Gastrocnemius medialis (tissue), 4 donors: ENCODE results near the gene SRF. TPM values are rescaled to one million over a fixed set of nuclear protein-coding genes. Genes with fewer than 3 reads are reported as not detected.

ENCODE experiments used
- ATAC-seq, 2 donors: fragments of 150-250 bp; one replicate each; pipeline ENCODE4 v1.9.1; 2016
- DNase-seq, 2 donors: peaks; one replicate each; pipeline ENCODE4 v3.0.0-alpha.2; 2019
- H3K27ac ChIP-seq, 4 donors: fragments of 200-600 bp; sonication (generic); 1 replicate in 1 of 4; 2 replicates in 3 of 4; pipeline ENCODE4 v1.5.1; 2016 to 2018; ENCODE audit warnings: mild to moderate bottlenecking in 2 of 4, moderate library complexity in 1 of 4
- H3K27me3 ChIP-seq, 3 donors: fragments of 200-600 bp; sonication (generic) in 2 of 3; 1 replicate in 1 of 3; 2 replicates in 2 of 3; pipeline versions ENCODE4 v1.5.1 to v1.6.0; 2016 to 2019; ENCODE audit warnings: mild to moderate bottlenecking in 1 of 3, moderate library complexity in 1 of 3
- H3K36me3 ChIP-seq, 2 donors: fragments of 200-600 bp; sonication (generic) in 1 of 2; one replicate each; pipeline ENCODE4 v1.5.1; 2017 to 2018
- H3K4me1 ChIP-seq, 2 donors: fragments of 200-600 bp; sonication (generic) in 1 of 2; one replicate each; pipeline ENCODE4 v1.5.1; 2016 to 2017; ENCODE audit warnings: mild to moderate bottlenecking in 2 of 2
- H3K4me3 ChIP-seq, 4 donors: fragments of 200-600 bp; sonication (generic) in 3 of 4; 1 replicate in 1 of 4; 2 replicates in 3 of 4; pipeline ENCODE4 v1.5.1; 2016 to 2019; ENCODE audit warnings: mild to moderate bottlenecking in 2 of 4
- H3K9me3 ChIP-seq, 3 donors: fragments of 200-600 bp; sonication (generic) in 2 of 3; 1 replicate in 1 of 3; 2 replicates in 2 of 3; pipeline ENCODE4 v1.5.1; 2016 to 2019
- CTCF ChIP-seq, 5 experiments: fragments of 450-650 bp in 3 of 5; fragments of 200-600 bp in 2 of 5; sonication (generic) in 2 of 5; IDR thresholded peaks in 4 of 5; conservative IDR thresholded peaks in 1 of 5; 1 replicate in 4 of 5; 2 replicates in 1 of 5; pipeline ENCODE4 v1.5.1; 2016 to 2019; ENCODE audit warnings: antibody characterized with exemption in 5 of 5, mild to moderate bottlenecking in 3 of 5, moderate library complexity in 3 of 5
- POLR2A ChIP-seq, 2 donors: fragments of 450-650 bp; IDR thresholded peaks; one replicate each; pipeline ENCODE4 v1.6.1; 2017; ENCODE audit warnings: antibody characterized with exemption in 2 of 2, mild to moderate bottlenecking in 2 of 2, moderate library complexity in 2 of 2
- in situ Hi-C, 4 donors: fragments of 200-750 bp; cut with MboI; loops; one replicate each; pipeline versions ENCODE4 v1.15.0 to v1.8.0; 2017; ENCODE audit warnings: low sequenced_read_pairs in 4 of 4
- intact Hi-C: fragments of 100-400 bp; cut with DNase I; formaldehyde crosslinking; loops from one replicate; pipeline ENCODE4 v1.15.1; 2023; ENCODE audit warnings: low total_unique reads
- total RNA-seq, 4 donors: library from RNA; depleted of rRNA; stranded (reverse); fragments of >200 nt; gene quantifications; one replicate each; pipeline versions ENCODE4 v1.1.0 to v1.2.3, GENCODE V29; 2016

Gene SRF
- total RNA-seq, 4 donors from 2014 or later, result 35.2 to 54.7 (median 44.9) TPM

DNA sequence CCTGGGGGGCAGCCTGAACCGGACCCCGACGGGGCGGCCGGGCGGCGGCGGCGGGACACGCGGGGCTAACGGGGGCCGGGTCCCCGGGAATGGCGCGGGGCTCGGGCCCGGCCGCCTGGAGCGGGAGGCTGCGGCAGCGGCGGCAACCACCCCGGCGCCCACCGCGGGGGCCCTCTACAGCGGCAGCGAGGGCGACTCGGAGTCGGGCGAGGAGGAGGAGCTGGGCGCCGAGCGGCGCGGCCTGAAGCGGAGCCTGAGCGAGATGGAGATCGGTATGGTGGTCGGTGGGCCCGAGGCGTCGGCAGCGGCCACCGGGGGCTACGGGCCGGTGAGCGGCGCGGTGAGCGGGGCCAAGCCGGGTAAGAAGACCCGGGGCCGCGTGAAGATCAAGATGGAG is 636 bp downstream of the SRF start:
- Histone ChIP-seq H3K36me3 (peaks cover 0 to 15% of the 10 kb centered on the region in 2 donors), H3K27me3 (no peaks in the 10 kb centered on the region), H3K4me1 (peaks cover 30 to 41% of the 10 kb centered on the region in 2 donors), H3K4me3 (peak overlapping the region; percentile 86 to 96 (median 92)), H3K27ac (peak overlapping the region; percentile 89 to 98 (median 92)), H3K9me3 (no peaks in the 10 kb centered on the region)
- no peak for TF ChIP-seq POLR2A (IDR thresholded peaks at IDR 0.05)
- no peak for TF ChIP-seq CTCF (IDR thresholded peaks at IDR 0.05 in 4 of 5, conservative IDR thresholded peaks at IDR 0.05 in 1 of 5)
- ATAC-seq (peak; percentile 0), DNase-seq (no peak)
- in situ Hi-C loops, result no loop called here
- intact Hi-C loops, result loop anchor here (2.0 to 10.0 kb wide), 9 partner anchors 157 to 1437 kb away; partner anchors contain the start of genes ABCC10, BICRAL, HSP90AB1 and KLHDC3

GRCh38 chr6:43172104-43173007 is 1.3 kb downstream of the SRF start:
- H3K27ac ChIP-seq, result peak overlapping the region; percentile 89 to 98 (median 92)
- H3K4me1 ChIP-seq, result peaks cover 30 to 41% of the 10 kb centered on the region in 2 donors
- peaks cover 0 to 18% of the 10 kb centered on the region in 2 donors for H3K36me3 ChIP-seq
- TF ChIP-seq CTCF (IDR thresholded peaks at IDR 0.05 in 4 of 5, conservative IDR thresholded peaks at IDR 0.05 in 1 of 5) (no peak), POLR2A (IDR thresholded peaks at IDR 0.05) (peak in 1 of 2 donors; percentile 22)
- no peak for ATAC-seq
- no peaks in the 10 kb centered on the region for H3K9me3 ChIP-seq
- in situ Hi-C loops (no loop called here), intact Hi-C loops (loop anchor here (2.0 to 10.0 kb wide), 7 partner anchors 195 to 1438 kb away; partner anchors contain the start of genes ABCC10, BICRAL, HSP90AB1 and POLH)
- peak overlapping the region; percentile 86 to 96 (median 92) for H3K4me3 ChIP-seq
- H3K27me3 ChIP-seq, result no peaks in the 10 kb centered on the region
- peak; percentile 15 to 41 for DNase-seq

GRCh38 chr6:43173591-43174262 is 2.7 kb downstream of the SRF start:
- H3K9me3 ChIP-seq, result no peaks in the 10 kb centered on the region
- H3K4me3 ChIP-seq, result peak overlapping the region; percentile 68 to 96 (median 92)
- peaks cover 30 to 41% of the 10 kb centered on the region in 2 donors for H3K4me1 ChIP-seq
- TF ChIP-seq CTCF (IDR thresholded peaks at IDR 0.05 in 4 of 5, conservative IDR thresholded peaks at IDR 0.05 in 1 of 5) (no peak), POLR2A (IDR thresholded peaks at IDR 0.05) (no peak)
- no peaks in the 10 kb centered on the region for H3K27me3 ChIP-seq
- peaks cover 0 to 29% of the 10 kb centered on the region in 2 donors for H3K36me3 ChIP-seq
- DNase-seq (no peak), ATAC-seq (no peak)
- intact Hi-C loops, result loop anchor here (2.0 to 10.0 kb wide), 7 partner anchors 194 to 1439 kb away; partner anchors contain the start of genes ABCC10, BICRAL, HSP90AB1 and POLH
- in situ Hi-C loops, result no loop called here
- peak overlapping the region; percentile 89 to 98 (median 92) for H3K27ac ChIP-seq

DNA sequence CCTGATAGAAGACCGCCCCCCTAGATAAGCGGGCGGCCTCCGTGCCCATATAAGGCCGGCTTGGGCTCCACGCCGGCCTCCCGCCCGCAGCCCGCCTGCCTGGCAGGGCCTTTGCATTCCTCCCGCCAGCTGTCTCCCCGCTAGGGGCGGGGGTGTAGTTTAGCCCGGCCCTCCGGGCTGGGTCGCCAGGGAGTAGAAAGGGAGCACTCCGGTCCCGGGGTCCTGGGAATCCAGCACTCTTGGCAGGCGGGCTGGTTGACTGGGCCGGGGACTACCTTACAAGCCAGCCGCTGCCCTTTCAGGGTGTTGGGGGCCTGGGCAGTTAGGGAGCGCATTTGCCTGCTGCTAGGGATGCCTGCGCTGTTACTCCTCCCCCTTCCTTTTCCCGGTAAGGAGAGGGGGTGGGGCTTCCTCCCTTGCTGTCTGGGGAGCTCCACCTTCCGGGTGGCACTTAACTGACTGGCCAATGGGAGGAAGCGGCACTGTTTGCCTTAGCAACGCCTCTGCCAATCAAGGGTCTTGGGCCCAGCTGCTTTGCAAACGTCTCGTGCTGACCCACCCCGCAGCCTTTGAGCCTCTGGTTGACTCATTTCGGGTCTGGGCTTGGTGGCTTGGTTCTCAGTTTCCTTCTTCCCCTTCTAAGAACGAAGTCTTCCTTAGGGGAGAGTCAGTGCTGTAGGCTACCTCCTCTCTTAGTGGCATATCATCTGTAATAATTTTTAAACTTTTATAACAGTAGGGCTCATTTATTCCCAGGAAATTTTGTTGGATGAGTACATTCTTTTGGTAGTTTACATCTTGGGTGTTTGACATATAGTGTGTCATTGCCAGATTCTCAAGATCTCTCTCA is 3.4 kb downstream of the SRF start:
- Histone ChIP-seq H3K27ac (peak overlapping the region; percentile 89 to 98 (median 92)), H3K9me3 (no peaks in the 10 kb centered on the region), H3K4me1 (peaks cover 30 to 41% of the 10 kb centered on the region in 2 donors), H3K4me3 (peak overlapping the region; percentile 51 to 88 (median 65)), H3K27me3 (no peaks in the 10 kb centered on the region), H3K36me3 (peaks cover 0 to 36% of the 10 kb centered on the region in 2 donors)
- peak; percentile 99 for DNase-seq
- in situ Hi-C loops, result no loop called here
- intact Hi-C loops, result loop anchor here (5.0 to 10.0 kb wide), 6 partner anchors 193 to 1440 kb away; partner anchors contain the start of genes ABCC10, BICRAL, POLH and TFEB
- TF ChIP-seq CTCF (IDR thresholded peaks at IDR 0.05 in 4 of 5, conservative IDR thresholded peaks at IDR 0.05 in 1 of 5), result peak in 3 of 5 experiments; percentile 28 to 48 (median 36)
- TF ChIP-seq POLR2A (IDR thresholded peaks at IDR 0.05), result peak; percentile 64 to 82
- peak; percentile 77 to 79 for ATAC-seq
